NCI-H526 (cell line): Measurements from ENCODE around the gene DEFB108B.
"Not testable (repeated sequence)": the region's sequence is repeated elsewhere in the genome, so short reads cannot be mapped to it uniquely, and the experiment has no call there.

Source experiments
- DNase-seq, 2 experiments: peaks; one replicate each; lab custom pipeline; 2025; lab: John Stamatoyannopoulos, UW

DEFB108B gene, protein sequence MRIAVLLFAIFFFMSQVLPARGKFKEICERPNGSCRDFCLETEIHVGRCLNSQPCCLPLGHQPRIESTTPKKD

GRCh38 chr11:71832811-71833210 is at the start of gene DEFB108B:
Gene DEFB108B, plus strand, starts transcription at chr11:71833200. Its CDS starts 0 bp downstream, at chr11:71833200.
- DNase-seq = not testable (repeated sequence)

DNA sequence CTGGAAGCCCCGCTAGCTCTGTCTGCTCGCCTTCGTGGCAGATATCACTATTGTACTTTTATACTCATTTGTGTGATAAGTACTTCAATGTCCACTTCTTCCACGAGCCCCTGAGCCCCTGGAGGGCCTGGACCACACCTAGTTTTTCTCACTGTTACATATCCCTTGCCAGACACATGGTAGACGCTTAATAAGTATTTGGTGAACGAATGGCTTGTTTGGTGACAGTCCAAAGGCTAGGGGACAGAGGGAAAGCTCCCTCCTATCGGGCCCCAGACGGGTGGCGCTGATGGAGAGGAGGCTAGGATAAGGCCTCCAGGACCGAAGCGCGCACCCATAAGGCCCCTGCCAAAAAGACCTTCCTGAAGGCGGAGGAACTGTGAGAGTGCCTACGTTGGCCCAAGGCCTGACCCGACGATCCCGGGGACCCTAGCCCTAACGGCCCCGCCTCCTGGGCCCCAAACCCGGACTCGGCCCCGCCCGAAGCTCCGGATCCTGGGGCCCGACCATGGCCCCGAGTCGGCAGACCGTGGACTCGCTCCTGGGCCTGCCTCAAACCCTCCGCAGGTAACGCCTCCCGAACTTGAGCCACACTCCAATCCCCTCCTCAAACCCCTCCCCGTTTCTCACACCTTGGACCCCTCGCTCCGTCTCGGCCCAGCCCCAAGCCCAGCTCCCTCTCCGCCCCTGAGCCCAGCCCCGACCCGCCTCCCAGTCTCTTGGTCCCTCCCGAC is 46.7 kb upstream of the DEFB108B start:
- DNase-seq = peak in 1 of 2 experiments; percentile 97

DNA sequence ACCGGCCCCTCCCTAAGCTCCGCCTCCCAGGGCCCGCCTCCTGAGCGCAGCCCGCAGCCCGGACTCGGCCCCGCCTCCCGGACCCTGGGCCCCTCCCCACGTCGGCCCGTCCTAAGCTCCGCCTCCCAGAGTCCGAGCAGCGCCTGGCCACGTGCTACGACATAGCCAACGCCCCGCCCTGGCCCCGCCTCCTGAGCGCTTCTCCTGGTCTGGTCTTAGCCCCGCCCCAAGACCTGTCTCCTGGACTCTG is 46.2 kb upstream of the DEFB108B start:
- DNase-seq = peak in 1 of 2 experiments; percentile 99

GRCh38 chr11:71787098-71787823 is 45.7 kb upstream of the DEFB108B start:
- DNase-seq = peak; percentile 98

DNA sequence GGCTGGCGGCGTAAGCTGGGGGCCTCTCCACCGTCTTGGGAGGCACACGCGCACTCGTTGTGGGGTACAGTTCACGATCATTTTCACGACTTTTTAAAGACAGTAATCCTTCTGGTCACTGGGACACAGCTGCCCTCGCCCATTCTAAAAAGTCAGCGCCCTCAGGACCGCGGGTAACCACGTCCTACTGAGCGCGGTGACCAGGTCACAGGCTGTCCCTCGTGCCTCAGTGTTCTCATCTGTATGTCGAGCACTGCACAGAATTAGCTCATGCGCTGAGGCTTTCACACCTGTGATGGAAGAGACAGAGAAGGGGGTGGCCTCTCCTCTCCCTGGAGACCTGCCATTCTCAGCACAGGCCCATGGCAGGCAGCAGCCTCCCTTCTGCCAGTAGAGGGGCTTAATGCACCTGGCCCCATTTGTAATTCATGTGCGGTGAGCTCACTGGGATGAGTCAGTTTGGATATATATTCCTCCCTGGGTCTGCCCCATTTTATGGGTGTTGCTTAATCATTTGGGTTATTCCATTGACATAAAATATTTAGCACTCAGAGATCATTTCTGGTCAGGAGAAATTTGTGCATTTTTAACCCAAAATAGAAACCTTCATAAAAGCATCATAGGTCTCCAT is 45.1 kb upstream of the DEFB108B start:
- DNase-seq = peak; percentile 25 to 27

GRCh38 chr11:71789444-71790196 is 43.4 kb upstream of the DEFB108B start:
- not testable (repeated sequence) for DNase-seq

DNA sequence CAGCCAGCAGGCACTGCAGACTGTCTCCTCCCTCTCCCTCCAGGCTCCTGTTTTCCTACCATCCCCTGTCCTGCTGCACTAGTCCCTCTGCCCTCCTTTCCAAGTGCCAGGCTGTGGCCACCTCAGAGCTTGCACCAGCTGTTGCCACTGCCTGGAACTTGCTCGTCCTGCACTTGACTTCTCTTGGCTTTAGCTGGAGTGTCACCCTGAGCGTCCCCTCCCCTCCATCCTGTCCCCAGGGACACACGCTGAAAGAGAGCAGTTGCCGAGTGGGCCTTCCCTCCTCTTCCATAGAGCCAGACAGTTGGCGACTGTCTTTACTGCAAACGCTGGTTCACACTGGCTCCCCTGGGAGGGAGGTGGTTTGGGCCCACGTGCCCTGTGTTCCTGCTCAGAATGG is 41.9 kb upstream of the DEFB108B start:
- not testable (repeated sequence) for DNase-seq

- DNase-seq = peak in 1 of 2 experiments; percentile 26
Measured at GRCh38 chr11:71792621-71793235, 40.3 kb upstream of the DEFB108B start.

DNA sequence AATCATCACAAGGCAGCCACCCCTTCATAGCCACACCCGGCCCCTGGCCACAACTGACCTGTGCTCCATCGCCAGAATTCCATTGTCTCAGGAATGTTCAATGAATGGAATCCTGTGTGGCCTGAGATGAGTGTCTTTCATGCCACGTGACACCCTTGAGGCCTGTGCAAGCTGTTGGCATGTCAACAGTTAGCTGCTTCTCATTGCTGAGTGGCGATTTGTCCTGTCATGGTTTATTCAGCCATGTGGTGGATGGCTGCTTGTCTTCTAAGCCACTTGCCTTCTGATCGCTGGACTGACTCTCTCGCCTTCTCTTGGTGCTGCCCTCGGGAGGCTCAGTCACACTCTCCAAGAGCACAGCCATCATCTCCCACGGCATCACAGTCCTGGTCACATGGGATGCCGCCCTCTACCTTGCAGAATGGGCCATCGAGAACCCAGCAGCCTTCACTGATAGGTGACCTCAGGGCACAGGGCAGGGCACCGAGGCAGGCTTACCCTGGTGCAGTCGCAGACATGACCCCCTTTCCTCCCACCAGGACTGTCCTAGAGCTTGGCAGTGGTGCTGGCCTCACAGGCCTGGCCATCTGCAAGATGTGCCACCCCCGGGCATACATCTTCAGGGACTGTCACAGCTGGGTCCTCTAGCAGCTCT is 38.5 kb upstream of the DEFB108B start:
- not testable (repeated sequence) for DNase-seq

GRCh38 chr11:71795236-71795635 is 37.8 kb upstream of the DEFB108B start:
- not testable (repeated sequence) for DNase-seq

- not testable (repeated sequence) for DNase-seq
Measured at GRCh38 chr11:71796016-71796415, 37.0 kb upstream of the DEFB108B start.

DNA sequence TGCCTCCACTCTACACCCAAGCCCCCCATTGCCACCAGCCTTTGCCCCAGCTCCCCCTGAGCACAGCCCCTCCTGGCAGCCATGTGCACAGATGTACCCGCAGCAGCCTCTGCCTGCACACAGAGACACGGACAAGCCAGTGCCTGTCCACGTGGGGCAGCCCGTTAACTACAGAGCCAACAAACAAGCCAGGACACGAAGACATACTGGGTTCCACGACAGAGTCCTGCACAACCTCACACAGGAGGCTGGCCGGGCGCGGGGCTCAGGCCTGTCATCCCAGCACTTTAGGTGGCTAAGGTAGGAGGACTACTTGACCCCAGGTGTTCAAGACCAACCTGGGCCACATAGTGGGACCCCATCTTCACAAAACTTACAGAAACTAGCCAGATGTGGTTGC is 36.2 kb upstream of the DEFB108B start:
- DNase-seq = not testable (repeated sequence)

DNA sequence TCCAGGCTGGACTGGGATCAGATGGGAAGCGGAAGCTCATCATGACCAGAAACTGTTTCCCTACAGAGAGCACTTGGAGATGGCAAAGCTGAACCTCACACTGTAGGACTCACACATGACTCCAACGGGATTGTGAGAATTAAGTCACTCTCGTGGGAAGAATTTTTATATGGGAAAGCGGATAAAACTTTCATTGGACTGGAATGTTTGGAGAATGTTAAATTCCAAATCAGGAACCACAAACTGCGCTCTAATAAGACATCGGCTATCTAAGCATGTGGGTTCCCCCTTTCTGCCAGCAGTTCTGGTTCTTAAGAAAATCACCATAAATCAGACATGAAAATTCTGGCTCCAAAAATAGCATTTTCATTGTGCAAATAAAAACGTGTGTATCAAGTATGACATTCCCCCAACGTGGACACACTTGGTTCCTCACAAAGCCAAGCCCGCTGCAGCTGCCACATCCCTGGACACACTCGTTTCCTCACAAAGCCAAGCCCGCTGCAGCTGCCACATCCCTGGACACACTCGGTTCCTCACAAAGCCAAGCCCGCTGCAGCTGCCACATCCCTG is 33.4 kb upstream of the DEFB108B start:
- DNase-seq = not testable (repeated sequence)

DNA sequence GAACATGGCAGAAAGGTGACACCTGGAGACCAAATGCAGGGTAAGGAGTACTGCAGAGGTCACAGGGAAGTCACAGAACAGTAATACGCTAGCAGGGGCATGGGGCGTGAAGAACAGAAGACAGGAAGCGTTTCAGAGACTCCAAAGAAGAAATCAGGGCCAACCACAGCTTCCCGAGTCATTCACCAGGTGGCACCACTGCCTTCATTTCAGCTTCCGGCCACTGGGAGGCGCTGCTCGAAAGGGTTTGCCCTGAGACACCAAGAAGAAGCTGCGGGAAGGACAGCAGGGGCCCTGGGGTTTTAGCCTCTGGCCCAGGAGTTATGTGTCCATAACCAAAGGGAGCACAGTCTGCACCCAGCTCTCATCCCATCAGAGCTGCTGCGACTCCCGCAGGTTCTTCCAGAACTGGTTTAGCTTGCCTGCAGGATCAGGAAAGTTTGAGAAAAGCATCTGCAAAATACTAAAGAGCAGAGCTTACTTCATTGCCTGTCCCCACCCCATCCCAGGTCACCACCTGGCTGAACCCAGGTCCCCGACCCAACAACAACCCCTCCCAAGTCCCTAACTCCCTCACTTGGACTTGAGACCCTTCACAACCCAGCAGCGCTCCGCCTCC is 32.6 kb upstream of the DEFB108B start:
- DNase-seq = peak; percentile 73 to 85

DNA sequence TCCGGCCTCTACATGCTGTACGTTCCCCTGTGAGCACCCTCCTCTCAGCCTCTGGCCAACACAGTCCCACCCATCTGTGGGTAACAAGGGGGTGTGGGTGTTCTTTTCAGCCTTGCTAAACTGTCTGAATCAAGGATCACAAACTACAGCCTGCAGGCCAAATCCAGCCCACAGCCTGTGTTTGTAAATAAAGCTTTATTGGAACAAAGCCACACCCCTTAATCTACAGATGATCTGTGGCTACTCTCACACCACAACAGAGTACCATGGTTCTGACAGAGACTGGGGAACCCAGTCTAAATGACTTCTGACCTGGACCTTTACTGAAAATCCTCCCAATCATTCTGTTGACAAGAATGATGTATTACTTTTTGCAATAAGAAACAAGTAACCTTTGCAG is 32.0 kb upstream of the DEFB108B start:
- not testable (repeated sequence) for DNase-seq

DNA sequence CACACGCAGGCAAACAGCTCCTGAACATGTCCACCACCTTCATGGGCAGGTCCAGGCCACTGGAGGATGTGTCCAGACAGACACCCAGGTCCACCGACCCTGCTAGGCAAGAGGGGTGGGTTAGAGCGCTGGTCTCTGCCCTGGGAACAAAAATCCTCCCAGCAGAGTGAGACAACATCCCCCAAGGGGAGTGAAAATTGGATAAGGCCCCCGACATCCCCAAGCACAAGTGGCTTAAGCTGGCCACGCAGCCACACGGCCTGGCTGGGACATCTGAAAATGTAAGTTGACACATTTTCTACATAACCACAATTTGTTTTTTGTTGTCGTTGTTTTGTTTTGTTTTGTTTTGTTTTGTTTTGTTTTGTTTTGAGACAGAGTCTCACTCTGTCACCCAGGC is 30.1 kb upstream of the DEFB108B start:
- DNase-seq = not testable (repeated sequence)

DNA sequence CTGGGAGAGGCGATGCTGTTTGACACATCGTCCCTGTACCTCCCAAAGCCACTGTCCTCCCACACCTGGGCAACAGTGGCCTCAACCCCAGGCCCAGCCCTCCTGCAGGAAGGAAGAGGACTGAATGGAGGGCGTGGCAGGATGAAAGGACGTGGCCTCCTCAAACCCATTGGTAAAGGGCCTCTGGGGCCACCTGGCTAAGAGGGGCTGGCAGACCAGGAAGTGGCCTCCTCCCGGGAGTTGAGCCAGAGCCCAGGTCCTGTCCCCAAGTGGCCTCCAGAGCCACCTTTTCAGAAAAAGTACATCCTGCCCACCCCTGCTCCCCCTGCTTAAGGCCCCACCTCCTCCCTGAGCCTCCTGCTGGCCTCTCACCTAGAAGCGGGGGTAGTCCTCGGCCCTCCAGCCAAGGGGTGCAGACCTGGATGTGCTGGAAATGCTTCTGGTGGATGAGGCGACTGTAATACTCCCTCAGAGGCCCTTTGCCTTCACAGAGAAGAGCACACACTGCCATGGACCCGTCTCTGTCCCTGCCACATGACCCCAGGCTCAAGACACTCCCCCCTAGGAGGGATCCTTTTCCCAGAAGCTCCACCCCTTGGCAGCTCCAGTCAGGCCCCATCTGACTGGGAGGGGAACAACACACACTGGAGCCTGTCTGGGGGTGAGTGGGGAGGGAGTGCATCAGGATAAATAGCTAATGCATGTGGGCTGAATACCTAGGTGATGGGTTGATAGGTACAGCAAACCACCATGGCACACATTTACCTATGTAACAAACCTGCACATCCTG is 28.6 kb upstream of the DEFB108B start:
- not testable (repeated sequence) for DNase-seq

GRCh38 chr11:71812529-71812928 is 20.5 kb upstream of the DEFB108B start:
- DNase-seq = not testable (repeated sequence)
